HG03342 (cell line): ENCODE data around the gene METTL5.

Experiments
- ATAC-seq: cut with Tn5 transposase; IDR thresholded peaks from one replicate; pipeline ENCODE4 v1.9.1; 2021; ENCODE audit warnings: mild to moderate bottlenecking, moderate library complexity; ENCODE audit not compliant: unreplicated experiment

The METTL5 gene

GRCh38 chr2:169782513-169782912 is 42.2 kb downstream of the METTL5 start:
- ATAC-seq: no peak

- no peak for ATAC-seq
These were observed 43.3 kb downstream of the METTL5 start for GRCh38 chr2:169781249-169782013.

- no peak for ATAC-seq
These were observed 46.3 kb downstream of the METTL5 start for GRCh38 chr2:169778446-169778845.

- ATAC-seq: no peak
These were observed 48.4 kb downstream of the METTL5 start for GRCh38 chr2:169776252-169776761.

- no peak for ATAC-seq
These were observed 48.9 kb downstream of the METTL5 start for GRCh38 chr2:169775765-169776164.

- no peak for ATAC-seq
These were observed 49.4 kb downstream of the METTL5 start for GRCh38 chr2:169775354-169775753.

- ATAC-seq: no peak
These were observed 52.1 kb downstream of the METTL5 start for GRCh38 chr2:169772651-169773050.

- ATAC-seq: no peak
These were observed 53.1 kb downstream of the METTL5 start for GRCh38 chr2:169771612-169772011.

- ATAC-seq: no peak
These were observed 53.7 kb downstream of the METTL5 start for GRCh38 chr2:169771021-169771420.

- no peak for ATAC-seq
These were observed 56.3 kb downstream of the METTL5 start for GRCh38 chr2:169768262-169768995.

- ATAC-seq: no peak
These were observed 57.3 kb downstream of the METTL5 start for GRCh38 chr2:169767243-169767888.

GRCh38 chr2:169765523-169765922 is 59.2 kb downstream of the METTL5 start:
- ATAC-seq: no peak

GRCh38 chr2:169761970-169762292 is 62.8 kb downstream of the METTL5 start:
- no peak for ATAC-seq
